Right atrium auricular region (tissue), 2 donors: ENCODE results near the gene TYK2. TPM values are rescaled to one million over a fixed set of nuclear protein-coding genes. Genes with fewer than 3 reads are reported as not detected.

Experiments
- DNase-seq: peaks from one replicate; pipeline ENCODE4 v3.0.0-alpha.2; 2019; ENCODE audit warnings: low spot score
- H3K27ac ChIP-seq, 2 donors: fragments of 200-600 bp; sonication (generic); 1 replicate in 1 of 2; 2 replicates in 1 of 2; pipeline ENCODE4 v1.5.1; 2016 to 2019
- H3K27me3 ChIP-seq, 2 donors: fragments of 200-600 bp; sonication (generic); one replicate each; pipeline versions ENCODE4 v1.5.1 to v1.6.0; 2017 to 2019
- H3K36me3 ChIP-seq: fragments of 200-600 bp; sonication (generic); one replicate; pipeline ENCODE4 v1.5.1; 2016
- H3K4me1 ChIP-seq, 2 donors: fragments of 200-600 bp; sonication (generic); one replicate each; pipeline versions ENCODE4 v1.5.1 to v1.6.0; 2017 to 2019
- H3K4me3 ChIP-seq, 2 donors: fragments of 200-600 bp; sonication (generic); 1 replicate in 1 of 2; 2 replicates in 1 of 2; pipeline ENCODE4 v1.5.1; 2017 to 2019; ENCODE audit warnings: mild to moderate bottlenecking in 1 of 2, moderate library complexity in 1 of 2
- H3K9me3 ChIP-seq, 2 donors: fragments of 200-600 bp; sonication (generic); one replicate each; pipeline ENCODE4 v1.5.1; 2019
- CTCF ChIP-seq, 2 donors: fragments of 200-600 bp; sonication (generic); IDR thresholded peaks; one replicate each; pipeline ENCODE4 v1.5.1; 2019; ENCODE audit warnings: antibody characterized with exemption in 2 of 2
- microRNA counts, 2 donors: library from miRNA; unstranded; fragments of <30 nt; microRNA quantifications; one replicate each; lab custom pipeline; 2016 to 2017
- microRNA-seq, 2 donors: library from miRNA; unstranded; fragments of <30 nt; microRNA quantifications; one replicate each; pipeline ENCODE4, GENCODE V29; 2016 to 2017; ENCODE audit warnings: borderline number of aligned reads in 2 of 2, borderline replicate concordance in 1 of 2
- total RNA-seq, 2 donors: library from RNA; depleted of rRNA; stranded (reverse); fragments of >200 nt; gene quantifications; one replicate each; pipeline ENCODE4 v1.1.0, GENCODE V29; 2016

Gene TYK2
- total RNA-seq, 2 donors from 2014 or later: 31.7 to 58.8 TPM

- H3K36me3 ChIP-seq: peaks cover 49% of the 10 kb centered on the region
- H3K27ac ChIP-seq: no peak overlapping the region
- H3K4me3 ChIP-seq: no peak overlapping the region
- no peak for TF ChIP-seq CTCF (IDR thresholded peaks at IDR 0.05)
- peaks cover 0 to 14% of the 10 kb centered on the region in 2 donors for H3K4me1 ChIP-seq
- H3K9me3 ChIP-seq: no peaks in the 10 kb centered on the region
- DNase-seq: no peak
- H3K27me3 ChIP-seq: no peaks in the 10 kb centered on the region
Measured at GRCh38 chr19:10316229-10317044, 63.9 kb downstream of the TYK2 start.

GRCh38 chr19:10315335-10316214 is 64.8 kb downstream of the TYK2 start, which contains the start of gene FDX2:
Gene FDX2, minus strand, starts transcription at chr19:10316015. Its CDS starts 19 bp downstream, at chr19:10315996.
- peaks cover 0 to 14% of the 10 kb centered on the region in 2 donors for H3K4me1 ChIP-seq
- H3K27ac ChIP-seq: peak within 1 kb of the TSS; percentile 67 to 76
- H3K4me3 ChIP-seq: peak within 1 kb of the TSS; percentile 83
- no peaks in the 10 kb centered on the region for H3K27me3 ChIP-seq
- H3K36me3 ChIP-seq: peaks cover 41% of the 10 kb centered on the region
- H3K9me3 ChIP-seq: no peaks in the 10 kb centered on the region
- no peak for TF ChIP-seq CTCF (IDR thresholded peaks at IDR 0.05)
- DNase-seq: peak; percentile 82

- TF ChIP-seq CTCF (IDR thresholded peaks at IDR 0.05): no peak
- H3K9me3 ChIP-seq: no peaks in the 10 kb centered on the region
- no peaks in the 10 kb centered on the region for H3K36me3 ChIP-seq
- no peak within 1 kb of the TSS for H3K27ac ChIP-seq
- no peaks in the 10 kb centered on the region for H3K4me1 ChIP-seq
- no peaks in the 10 kb centered on the region for H3K27me3 ChIP-seq
- no peak within 1 kb of the TSS for H3K4me3 ChIP-seq
- no peak for DNase-seq
Measured at GRCh38 chr19:10309423-10309822, 70.9 kb downstream of the TYK2 start, which contains the start of gene ZGLP1. Gene ZGLP1, minus strand, starts transcription at chr19:10309815.

GRCh38 chr19:10306327-10306726 is 74.0 kb downstream of the TYK2 start:
- Histone ChIP-seq H3K27me3 (no peaks in the 10 kb centered on the region), H3K4me3 (no peak overlapping the region), H3K9me3 (no peaks in the 10 kb centered on the region), H3K27ac (no peak overlapping the region), H3K4me1 (no peaks in the 10 kb centered on the region), H3K36me3 (no peaks in the 10 kb centered on the region)
- DNase-seq: no peak
- no peak for TF ChIP-seq CTCF (IDR thresholded peaks at IDR 0.05)

- Histone ChIP-seq H3K4me1 (no peaks in the 10 kb centered on the region), H3K27me3 (no peaks in the 10 kb centered on the region), H3K27ac (no peak overlapping the region), H3K4me3 (no peak overlapping the region), H3K9me3 (no peaks in the 10 kb centered on the region), H3K36me3 (no peaks in the 10 kb centered on the region)
- no peak for DNase-seq
- no peak for TF ChIP-seq CTCF (IDR thresholded peaks at IDR 0.05)
Measured at GRCh38 chr19:10305139-10305806, 75.1 kb downstream of the TYK2 start.

MicroRNAs encoded within 50 kb of the gene (microRNA counts, 767-probe panel; counts per million panel counts)
- 0 to 31.0 counts per million in 2 donors for microRNA hsa-miR-1181 (lab: Ali Mortazavi, UCI)

Small RNA genes within 50 kb of the gene (microRNA-seq; reads per million reads assigned to microRNA genes)
- gene MIR1181: 0 reads per million in 2 donors

Other genes with a start within 250 kb of the TYK2 start
- 10 to 100 TPM; 17.2 to 27.7 TPM for gene DNMT1, start 185.6 kb downstream of the TYK2 start, total RNA-seq
- 10 to 100 TPM in 1 of 2 donors, 1 to 10 TPM in 1; 4.3 to 14.7 TPM for gene S1PR2, start 149.2 kb downstream of the TYK2 start, total RNA-seq
- 10 to 100 TPM; 75.9 to 86.3 TPM for gene MRPL4, start 128.4 kb downstream of the TYK2 start, total RNA-seq
- gene ICAM1, start 109.5 kb downstream of the TYK2 start, total RNA-seq: 10 to 100 TPM; 15.2 to 24.4 TPM
- under 1 TPM in 1 of 2 donors, not detected in 1; 0.55 TPM for gene ICAM4, start 93.6 kb downstream of the TYK2 start, total RNA-seq
- 1 to 10 TPM in 1 of 2 donors, under 1 TPM in 1; 0.22 to 1.7 TPM for gene ICAM5, start 90.6 kb downstream of the TYK2 start, total RNA-seq
- gene ZGLP1, start 70.8 kb downstream of the TYK2 start, total RNA-seq: under 1 TPM in 1 of 2 donors, not detected in 1; 0.90 TPM
- gene FDX2, start 64.6 kb downstream of the TYK2 start, total RNA-seq: 10 to 100 TPM; 12.5 to 20.4 TPM
- gene RAVER1, start 47.0 kb downstream of the TYK2 start, total RNA-seq: 10 to 100 TPM; 14.8 to 24.8 TPM
- 1 to 10 TPM; 5.3 to 7.1 TPM for gene ICAM3, start 40.9 kb downstream of the TYK2 start, total RNA-seq
- gene CDC37, start 23.0 kb upstream of the TYK2 start, total RNA-seq: 100 to 1,000 TPM; 130 to 131 TPM
- gene PDE4A, start 40.0 kb upstream of the TYK2 start, total RNA-seq: 1 to 10 TPM; 9.4 to 9.9 TPM
- 10 to 100 TPM; 52.1 to 64.9 TPM for gene KEAP1, start 122.8 kb upstream of the TYK2 start, total RNA-seq
- gene S1PR5, start 136.9 kb upstream of the TYK2 start, total RNA-seq: under 1 TPM; 0.12 to 0.59 TPM
- 10 to 100 TPM; 47.1 to 61.2 TPM for gene ATG4D, start 163.3 kb upstream of the TYK2 start, total RNA-seq
- 10 to 100 TPM in 1 of 2 donors, 1 to 10 TPM in 1; 9.6 to 10.3 TPM for gene KRI1, start 185.4 kb upstream of the TYK2 start, total RNA-seq
- gene CDKN2D, start 188.4 kb upstream of the TYK2 start, total RNA-seq: 1 to 10 TPM; 4.4 to 4.6 TPM
- 1 to 10 TPM in 1 of 2 donors, not detected in 1; 4.8 TPM for gene AP1M2, start 206.7 kb upstream of the TYK2 start, total RNA-seq
- 10 to 100 TPM; 91.3 to 96.2 TPM for gene SLC44A2, start 245.0 kb upstream of the TYK2 start, total RNA-seq